Adrenal gland (tissue), 12 donors: Measurements from ENCODE around the gene ADD3. TPM values are rescaled to one million over a fixed set of nuclear protein-coding genes. Genes with fewer than 3 reads are reported as not detected.

Experiments used
- DNase-seq, 7 donors: peaks; one replicate each; pipeline ENCODE4 v3.0.0-alpha.2; 2019 to 2020
- H3K27ac ChIP-seq, 5 donors: fragments of 200-600 bp; sonication (generic) in 4 of 5; 1 replicate in 3 of 5; 2 replicates in 2 of 5; pipeline versions ENCODE4 v1.5.1 to v1.8.0; 2016 to 2020; ENCODE audit warnings: mild to moderate bottlenecking in 1 of 5
- H3K27me3 ChIP-seq: fragments of 200-600 bp; 2 replicates; pipeline ENCODE4 v1.8.0; 2021
- H3K36me3 ChIP-seq, 2 donors: fragments of 200-600 bp; replicated peaks in 1 of 2; 1 replicate in 1 of 2; 2 replicates in 1 of 2; pipeline versions ENCODE4 v1.5.1 to v1.8.0; 2018 to 2022
- H3K4me1 ChIP-seq, 2 donors: fragments of 200-600 bp; replicated peaks in 1 of 2; 1 replicate in 1 of 2; 2 replicates in 1 of 2; pipeline versions ENCODE4 v1.5.1 to v1.8.0; 2018 to 2021
- H3K4me3 ChIP-seq, 4 donors: fragments of 200-600 bp; sonication (generic) in 3 of 4; one replicate each; pipeline ENCODE4 v1.5.1; 2016 to 2018
- H3K9me3 ChIP-seq, 3 donors: fragments of 200-600 bp; sonication (generic) in 1 of 3; replicated peaks in 1 of 3; 1 replicate in 2 of 3; 2 replicates in 1 of 3; pipeline versions ENCODE4 v1.5.1 to v1.8.0; 2016 to 2021
- POLR2A ChIP-seq, 2 donors: fragments of 450-650 bp; IDR thresholded peaks; one replicate each; pipeline ENCODE4 v1.6.1; 2017; ENCODE audit warnings: antibody characterized with exemption in 2 of 2, mild to moderate bottlenecking in 2 of 2, moderate library complexity in 1 of 2
- WGBS, 4 donors: extraction: QIAGEN DNeasy Blood & Tissue Kit in 2 of 4; methylation state at CpG; one replicate each; pipeline versions ENCODE4 v1.1.5 to v1.1.7; 2013 to 2017; 5-methylcytosine and 5-hydroxymethylcytosine counted together
- intact Hi-C, 2 donors: fragments of 100-400 bp; cut with DNase I; formaldehyde crosslinking; loops; one replicate each; pipeline versions ENCODE4 v1.14.1 to v1.15.0; 2022 to 2023
- polyA plus RNA-seq, 3 donors: library from polyadenylated mRNA; stranded (reverse); fragments of 200-250 nt in 2 of 3; fragments of 350-450 nt in 1 of 3; fragmentation: Illumina TruSeq in 1 of 3; extraction: RNeasy Lipid Tissue Mini Kit (QIAGEN cat#74804) in 1 of 3; gene quantifications; one replicate each; pipeline ENCODE4 v1.2.3, GENCODE V29; 2013 to 2014
- total RNA-seq, 9 donors: library from RNA; depleted of rRNA in 4 of 9; stranded (reverse); fragments of >200 nt in 4 of 9; fragments of 120-200 nt in 1 of 9; fragmentation: NEBNext Ultra II Directional in 1 of 9; extraction: Animal tissue kit (Norgen Biotek cat#: 25700) in 1 of 9; gene quantifications; one replicate each; pipeline versions ENCODE4 v1.1.0 to v1.2.4, GENCODE V29; 2013 to 2023
- TF ChIP-seq, protein P1 (sequence below), 6 experiments: fragments of 450-650 bp in 4 of 6; fragments of 200-600 bp in 2 of 6; sonication (generic) in 1 of 6; IDR thresholded peaks; 1 replicate in 5 of 6; 2 replicates in 1 of 6; pipeline versions ENCODE4 v1.5.1 to v1.8.0; 2016 to 2021; ENCODE audit warnings: antibody characterized with exemption in 6 of 6, mild to moderate bottlenecking in 2 of 6, moderate library complexity in 1 of 6
- donor health status: healthy with polysubstance abuse.
- donor health status: Bipolar disorder and iron deficiency.
- donor health status: DM: yes; HTN: yes; CAD: no.
- donor health status: DM: no; HTN: no; CAD: no.
- donor health status: DM: no; HTN: no; CAD: no.
- donor health status: DM: yes; HTN: yes; CAD: no.

ADD3 gene
- total and polyA plus RNA-seq, 12 donors = 15.6 to 122 (median 43.4) TPM

GRCh38 chr10:110011681-110012080 is 3.9 kb downstream of the ADD3 start:
- Histone ChIP-seq H3K36me3 (no peaks in the 10 kb centered on the region), H3K4me1 (peaks cover 4 to 27% of the 10 kb centered on the region in 2 donors), H3K4me3 (no peak overlapping the region), H3K27ac (no peak overlapping the region), H3K9me3 (no peaks in the 10 kb centered on the region), H3K27me3 (no peaks in the 10 kb centered on the region)
- intact Hi-C loops = loop anchor here in 1 of 2 donors (10.0 kb wide), 1 partner anchor 63 kb away; no protein-coding TSS in a partner anchor
- WGBS, 4 donors = 76 to 83% (median 79%) methylated on average over 3 of the region's 3 CpGs
- DNase-seq = no peak
- TF ChIP-seq POLR2A (IDR thresholded peaks at IDR 0.05) = no peak
- TF ChIP-seq, protein P1, sequence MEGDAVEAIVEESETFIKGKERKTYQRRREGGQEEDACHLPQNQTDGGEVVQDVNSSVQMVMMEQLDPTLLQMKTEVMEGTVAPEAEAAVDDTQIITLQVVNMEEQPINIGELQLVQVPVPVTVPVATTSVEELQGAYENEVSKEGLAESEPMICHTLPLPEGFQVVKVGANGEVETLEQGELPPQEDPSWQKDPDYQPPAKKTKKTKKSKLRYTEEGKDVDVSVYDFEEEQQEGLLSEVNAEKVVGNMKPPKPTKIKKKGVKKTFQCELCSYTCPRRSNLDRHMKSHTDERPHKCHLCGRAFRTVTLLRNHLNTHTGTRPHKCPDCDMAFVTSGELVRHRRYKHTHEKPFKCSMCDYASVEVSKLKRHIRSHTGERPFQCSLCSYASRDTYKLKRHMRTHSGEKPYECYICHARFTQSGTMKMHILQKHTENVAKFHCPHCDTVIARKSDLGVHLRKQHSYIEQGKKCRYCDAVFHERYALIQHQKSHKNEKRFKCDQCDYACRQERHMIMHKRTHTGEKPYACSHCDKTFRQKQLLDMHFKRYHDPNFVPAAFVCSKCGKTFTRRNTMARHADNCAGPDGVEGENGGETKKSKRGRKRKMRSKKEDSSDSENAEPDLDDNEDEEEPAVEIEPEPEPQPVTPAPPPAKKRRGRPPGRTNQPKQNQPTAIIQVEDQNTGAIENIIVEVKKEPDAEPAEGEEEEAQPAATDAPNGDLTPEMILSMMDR (IDR thresholded peaks at IDR 0.05) = no peak

- 44 to 69% (median 47%) methylated on average over 4 of the region's 4 CpGs for WGBS, 4 donors
- no peak overlapping the region for H3K4me3 ChIP-seq
- peak overlapping the region in 1 of 5 donors; percentile 3 for H3K27ac ChIP-seq
- H3K36me3 ChIP-seq = no peaks in the 10 kb centered on the region
- H3K4me1 ChIP-seq = peaks cover 4 to 41% of the 10 kb centered on the region in 2 donors
- DNase-seq = no peak
- H3K9me3 ChIP-seq = no peaks in the 10 kb centered on the region
- no peaks in the 10 kb centered on the region for H3K27me3 ChIP-seq
- intact Hi-C loops = loop anchor here in 1 of 2 donors (10.0 kb wide), 1 partner anchor 61 kb away; no protein-coding TSS in a partner anchor
- no peak for TF ChIP-seq POLR2A (IDR thresholded peaks at IDR 0.05)
- TF ChIP-seq, protein P1 (IDR thresholded peaks at IDR 0.05) = no peak
Measured at GRCh38 chr10:110013630-110014293, 6.0 kb downstream of the ADD3 start.

DNA sequence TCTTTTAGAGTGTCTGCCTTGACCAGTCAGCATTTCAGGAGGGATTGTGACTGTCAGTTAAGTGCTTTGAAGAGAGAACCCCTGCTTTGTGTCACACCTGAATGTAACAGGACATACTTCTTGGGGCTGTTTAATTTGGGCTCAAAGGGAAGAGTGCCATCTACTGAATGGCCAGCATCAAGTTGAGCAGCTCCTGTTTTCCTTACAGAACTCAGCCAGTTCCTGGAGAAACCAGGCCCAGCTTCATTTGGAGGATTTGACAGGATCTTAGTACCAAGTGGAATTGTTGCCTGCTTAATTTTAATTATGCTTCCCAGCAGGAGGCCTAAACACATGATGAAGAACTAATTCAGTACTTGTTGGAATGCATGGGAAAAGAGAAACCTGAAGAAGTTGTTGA is 8.3 kb downstream of the ADD3 start:
- H3K9me3 ChIP-seq = no peaks in the 10 kb centered on the region
- H3K36me3 ChIP-seq = no peaks in the 10 kb centered on the region
- TF ChIP-seq, protein P1 (IDR thresholded peaks at IDR 0.05) = peak in 2 of 6 experiments; percentile 14 to 20
- no peak for TF ChIP-seq POLR2A (IDR thresholded peaks at IDR 0.05)
- H3K4me1 ChIP-seq = peaks cover 0 to 21% of the 10 kb centered on the region in 2 donors
- no peaks in the 10 kb centered on the region for H3K27me3 ChIP-seq
- peak in 1 of 7 donors; percentile 10 for DNase-seq
- H3K4me3 ChIP-seq = no peak overlapping the region
- no peak overlapping the region for H3K27ac ChIP-seq
- intact Hi-C loops = loop anchor here in 1 of 2 donors (10.0 kb wide), 1 partner anchor 59 kb away; no protein-coding TSS in a partner anchor

- Histone ChIP-seq H3K36me3 (no peaks in the 10 kb centered on the region), H3K4me3 (no peak overlapping the region), H3K4me1 (peaks cover 0 to 21% of the 10 kb centered on the region in 2 donors), H3K27ac (no peak overlapping the region), H3K9me3 (no peaks in the 10 kb centered on the region), H3K27me3 (no peaks in the 10 kb centered on the region)
- DNase-seq = no peak
- no peak for TF ChIP-seq POLR2A (IDR thresholded peaks at IDR 0.05)
- TF ChIP-seq, protein P1 (IDR thresholded peaks at IDR 0.05) = no peak
- 41 to 59% (median 52%) methylated on average over 4 of the region's 4 CpGs for WGBS, 4 donors
- intact Hi-C loops = loop anchor here in 1 of 2 donors (10.0 kb wide), 1 partner anchor 58 kb away; no protein-coding TSS in a partner anchor
Measured at GRCh38 chr10:110017052-110017451, 9.3 kb downstream of the ADD3 start.
